ENCODE data around the gene NKD2. TPM values are rescaled to one million over a fixed set of nuclear protein-coding genes. Genes with fewer than 3 reads are reported as not detected.

The NKD2 gene
- total RNA-seq, 2 donors from 2014 or later = 1.4 to 1.5 TPM

- no peak overlapping the region for H3K27ac ChIP-seq
- no peaks in the 10 kb centered on the region for H3K9me3 ChIP-seq
- no peak for ATAC-seq (ENCODE audit: insufficient number of reproducible peaks, low FRiP score, low read depth)
Measured at GRCh38 chr5:979100-979817, 29.3 kb upstream of the NKD2 start.

GRCh38 chr5:980001-980588 is 28.5 kb upstream of the NKD2 start:
- Histone ChIP-seq H3K27me3 (replicated peaks; ENCODE audit: insufficient read depth) (no peaks in the 10 kb centered on the region), H3K4me1 (ENCODE audit: control insufficient read depth in 1 of 2, low read depth in 2 of 2) (no peaks in the 10 kb centered on the region), H3K9me3 (no peaks in the 10 kb centered on the region), H3K4me3 (no peak overlapping the region), H3K36me3 (no peaks in the 10 kb centered on the region), H3K27ac (no peak overlapping the region)
- no peak for TF ChIP-seq CTCF (IDR thresholded peaks at IDR 0.05)
- ATAC-seq (ENCODE audit: insufficient number of reproducible peaks, low FRiP score, low read depth) (no peak), DNase-seq (ENCODE audit: low spot score) (no peak)

More at GRCh38 chr5:979100-979817, 29.3 kb upstream of the NKD2 start:
- no peak overlapping the region for H3K4me3 ChIP-seq
- no peaks in the 10 kb centered on the region for H3K4me1 ChIP-seq (ENCODE audit: control insufficient read depth in 1 of 2, low read depth in 2 of 2)
- no peaks in the 10 kb centered on the region for H3K36me3 ChIP-seq
- no peak for TF ChIP-seq CTCF (IDR thresholded peaks at IDR 0.05)
- no peak for DNase-seq (ENCODE audit: low spot score)
- H3K27me3 ChIP-seq (replicated peaks; ENCODE audit: insufficient read depth) = no peaks in the 10 kb centered on the region

- H3K4me3 ChIP-seq = no peak overlapping the region
- H3K36me3 ChIP-seq = no peaks in the 10 kb centered on the region
- ATAC-seq (ENCODE audit: insufficient number of reproducible peaks, low FRiP score, low read depth) (no peak), DNase-seq (ENCODE audit: low spot score) (no peak)
- no peaks in the 10 kb centered on the region for H3K9me3 ChIP-seq
- H3K27ac ChIP-seq = no peak overlapping the region
- TF ChIP-seq CTCF (IDR thresholded peaks at IDR 0.05) = no peak
- H3K4me1 ChIP-seq (ENCODE audit: control insufficient read depth in 1 of 2, low read depth in 2 of 2) = no peaks in the 10 kb centered on the region
- no peaks in the 10 kb centered on the region for H3K27me3 ChIP-seq (replicated peaks; ENCODE audit: insufficient read depth)
Measured at GRCh38 chr5:980966-981365, 27.6 kb upstream of the NKD2 start.

GRCh38 chr5:981456-981855 is 27.1 kb upstream of the NKD2 start:
- H3K9me3 ChIP-seq = no peaks in the 10 kb centered on the region
- H3K27ac ChIP-seq = no peak overlapping the region
- no peaks in the 10 kb centered on the region for H3K36me3 ChIP-seq
- DNase-seq (ENCODE audit: low spot score) = no peak
- no peak for TF ChIP-seq CTCF (IDR thresholded peaks at IDR 0.05)
- H3K4me3 ChIP-seq = no peak overlapping the region
- no peak for ATAC-seq (ENCODE audit: insufficient number of reproducible peaks, low FRiP score, low read depth)
- H3K27me3 ChIP-seq (replicated peaks; ENCODE audit: insufficient read depth) = no peaks in the 10 kb centered on the region
- no peaks in the 10 kb centered on the region for H3K4me1 ChIP-seq (ENCODE audit: control insufficient read depth in 1 of 2, low read depth in 2 of 2)

- no peak for ATAC-seq (ENCODE audit: insufficient number of reproducible peaks, low FRiP score, low read depth)
- Histone ChIP-seq H3K4me1 (ENCODE audit: control insufficient read depth in 1 of 2, low read depth in 2 of 2) (no peaks in the 10 kb centered on the region), H3K36me3 (no peaks in the 10 kb centered on the region), H3K27ac (no peak overlapping the region), H3K9me3 (no peaks in the 10 kb centered on the region), H3K27me3 (replicated peaks; ENCODE audit: insufficient read depth) (no peaks in the 10 kb centered on the region), H3K4me3 (no peak overlapping the region)
- DNase-seq (ENCODE audit: low spot score) = no peak
- TF ChIP-seq CTCF (IDR thresholded peaks at IDR 0.05) = no peak
Measured at GRCh38 chr5:982377-983237, 26.0 kb upstream of the NKD2 start.

Measured in thoracic aorta (tissue), 2 donors.